Measurements from ENCODE around the gene RAB22A.
"Not testable (repeated sequence)": the region's sequence is repeated elsewhere in the genome, so short reads cannot be mapped to it uniquely, and the experiment has no call there.

Gene RAB22A

GRCh38 chr20:58352468-58352867, 43.0 kb downstream of the RAB22A start:
- no peak for DNase-seq

DNA sequence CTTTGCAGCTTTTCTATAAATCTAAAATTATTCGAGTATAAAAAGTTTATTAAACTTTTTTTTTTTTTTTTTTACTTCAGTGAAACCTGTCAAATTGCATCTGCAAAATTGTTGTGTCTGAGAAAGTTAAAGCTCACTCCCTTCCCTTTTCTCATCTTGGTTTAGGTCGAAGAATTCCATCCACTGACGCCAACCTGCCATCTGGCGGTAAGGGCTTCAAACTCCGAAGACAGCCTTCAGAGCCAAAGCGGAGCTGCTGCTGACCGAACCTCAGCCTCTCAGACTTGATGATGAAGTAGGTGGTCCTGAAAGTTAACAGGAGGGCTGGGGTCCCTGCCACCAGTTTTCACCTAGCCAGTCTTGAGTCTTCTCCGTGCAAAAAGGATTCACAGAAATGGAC, 49.9 kb downstream of the RAB22A start:
- no peak for DNase-seq

DNA sequence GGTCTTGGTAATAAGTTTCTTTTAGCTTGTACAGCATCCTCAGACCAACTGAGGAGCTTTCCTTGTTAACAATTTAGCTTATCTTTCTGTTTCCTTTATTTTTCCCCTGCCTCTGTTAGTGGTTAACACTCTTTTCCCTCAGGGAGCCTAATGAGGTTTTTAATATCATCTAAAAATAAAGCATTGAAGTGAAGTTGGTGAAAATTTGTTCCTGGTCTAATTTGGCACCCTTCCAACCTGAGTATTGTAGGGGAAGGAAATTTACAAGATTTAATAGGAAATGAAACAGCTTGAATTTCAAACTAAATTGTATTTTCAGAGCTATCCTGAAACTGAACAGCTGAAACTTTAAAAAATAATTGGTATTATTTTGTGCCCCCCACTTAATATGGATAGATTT, 51.4 kb downstream of the RAB22A start:
- DNase-seq, result no peak

- no peak for DNase-seq
Observed at GRCh38 chr20:58361481-58362205, 52.1 kb downstream of the RAB22A start.

DNA sequence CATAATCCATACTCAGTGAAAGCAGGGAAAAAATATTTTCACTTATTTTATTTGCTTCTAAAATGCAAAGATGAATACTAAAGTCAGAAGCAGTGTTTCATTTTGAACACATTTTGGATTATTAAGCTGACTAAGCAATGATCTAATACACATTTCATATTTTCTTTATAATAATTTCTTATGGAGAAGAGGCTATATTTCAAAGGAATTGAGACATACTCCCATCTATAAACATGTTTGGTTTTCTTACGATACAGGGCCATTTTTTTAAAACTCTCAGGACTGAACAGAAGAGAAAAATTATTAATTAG, 52.6 kb downstream of the RAB22A start:
- DNase-seq, result no peak

DNA sequence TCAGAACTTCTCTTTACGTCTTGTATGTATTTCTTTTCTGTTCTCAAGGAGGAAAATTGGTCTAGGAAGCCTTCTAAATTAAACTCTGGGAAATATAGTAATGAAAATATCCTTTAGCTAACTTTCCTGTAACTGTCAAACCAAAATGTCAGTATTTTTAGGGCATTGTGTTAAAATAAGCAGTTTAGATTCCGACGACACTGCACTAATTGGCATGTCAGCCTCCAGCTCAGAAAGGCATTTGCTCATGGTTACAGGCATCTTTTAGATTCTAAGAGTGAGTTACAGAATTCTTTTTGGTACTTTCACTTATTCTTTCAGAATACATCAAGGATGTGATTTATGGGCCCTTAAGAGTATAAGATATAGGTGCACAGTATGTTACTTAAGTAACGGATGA, 53.5 kb downstream of the RAB22A start:
- no peak for DNase-seq

DNA sequence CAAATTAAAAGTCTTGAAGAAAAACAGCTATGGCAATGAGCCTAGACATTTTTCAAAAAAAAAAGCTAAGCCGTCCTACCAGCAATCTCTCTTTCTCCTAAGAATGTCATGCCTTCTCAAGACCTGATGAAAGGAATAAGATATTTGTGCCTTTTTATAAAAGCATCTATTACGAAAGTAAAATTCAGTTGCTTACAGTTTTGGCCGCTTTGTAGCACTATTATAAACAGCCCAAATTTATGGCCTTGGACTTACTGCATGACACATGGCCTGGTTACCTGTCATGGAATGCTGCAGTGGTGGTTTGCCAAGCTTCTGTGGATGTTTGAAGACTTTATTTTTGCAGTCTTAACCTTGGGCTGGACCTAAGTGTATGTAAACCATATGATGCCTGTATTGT, 57.4 kb downstream of the RAB22A start:
- DNase-seq, result no peak

DNA sequence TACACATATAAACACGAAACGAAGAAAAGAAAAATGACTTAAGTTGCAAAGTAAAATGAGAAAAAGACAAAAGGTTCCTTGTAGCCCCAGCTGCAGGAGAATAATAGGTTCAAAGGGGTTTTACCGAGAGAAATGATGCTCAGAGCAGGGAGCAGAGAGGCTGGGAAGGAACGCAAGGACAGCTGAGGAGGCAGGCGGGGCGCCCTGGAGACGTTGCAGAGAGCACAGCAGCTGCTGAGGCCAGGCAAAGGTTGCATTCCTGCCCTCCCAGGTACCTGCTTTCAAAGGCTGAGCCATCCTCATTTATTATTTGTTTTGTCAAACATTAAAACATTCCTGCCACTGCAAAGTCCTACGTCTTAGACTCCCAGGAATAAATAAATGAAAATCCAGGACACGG, 63.3 kb downstream of the RAB22A start:
- DNase-seq, result no peak

DNA sequence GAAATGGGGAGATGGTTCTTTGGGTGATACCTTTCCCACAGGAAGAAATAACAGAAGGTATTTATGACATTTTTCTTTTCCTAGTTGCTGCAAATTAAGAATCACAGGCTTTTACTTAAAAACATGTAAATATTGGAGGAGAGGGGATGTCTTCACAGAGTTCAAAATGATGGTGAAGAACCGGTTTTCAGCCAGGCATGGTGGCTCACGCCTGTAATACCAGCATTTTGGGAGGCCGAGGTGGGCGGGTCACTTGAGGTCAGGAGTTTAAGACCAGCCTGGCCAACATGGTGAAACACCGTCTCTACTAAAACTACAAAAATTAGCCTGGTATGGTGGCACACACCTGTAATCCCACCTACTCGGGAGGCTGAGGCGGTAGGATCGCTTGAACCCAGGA, 63.8 kb downstream of the RAB22A start:
- not testable (repeated sequence) for DNase-seq

GRCh38 chr20:58374027-58374850, 64.7 kb downstream of the RAB22A start:
- no peak for DNase-seq

GRCh38 chr20:58374906-58375758, 65.6 kb downstream of the RAB22A start:
- DNase-seq, result no peak

DNA sequence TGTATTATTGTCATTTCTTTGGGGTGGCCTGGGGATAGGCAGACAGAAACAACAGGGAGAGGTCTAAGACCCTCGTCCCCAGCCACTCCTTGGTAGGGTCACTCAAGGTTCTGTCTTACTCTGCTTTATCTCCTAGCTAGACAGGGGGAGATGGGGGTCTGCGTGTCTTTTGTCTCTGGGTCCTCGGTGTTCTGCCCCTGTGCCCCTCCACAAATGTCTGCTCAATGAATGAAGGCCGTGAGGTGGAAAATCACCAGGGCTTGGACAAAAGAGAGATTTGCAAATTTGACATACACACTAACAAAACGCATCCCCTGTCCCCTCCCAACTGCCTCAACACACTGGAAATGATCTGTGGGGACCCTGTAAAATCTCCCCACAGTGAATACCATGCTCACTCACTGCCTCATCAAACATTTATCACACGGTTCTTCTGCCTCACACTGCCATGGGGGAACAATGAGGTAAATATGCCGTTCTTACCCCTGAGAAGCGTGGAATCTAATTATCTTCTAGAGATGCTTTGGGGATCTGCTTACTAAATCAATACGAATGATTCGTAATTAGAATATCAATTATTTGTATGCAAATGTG, 66.3 kb downstream of the RAB22A start:
- no peak for DNase-seq

GRCh38 chr20:58377017-58377416, 67.5 kb downstream of the RAB22A start:
- no peak for DNase-seq

DNA sequence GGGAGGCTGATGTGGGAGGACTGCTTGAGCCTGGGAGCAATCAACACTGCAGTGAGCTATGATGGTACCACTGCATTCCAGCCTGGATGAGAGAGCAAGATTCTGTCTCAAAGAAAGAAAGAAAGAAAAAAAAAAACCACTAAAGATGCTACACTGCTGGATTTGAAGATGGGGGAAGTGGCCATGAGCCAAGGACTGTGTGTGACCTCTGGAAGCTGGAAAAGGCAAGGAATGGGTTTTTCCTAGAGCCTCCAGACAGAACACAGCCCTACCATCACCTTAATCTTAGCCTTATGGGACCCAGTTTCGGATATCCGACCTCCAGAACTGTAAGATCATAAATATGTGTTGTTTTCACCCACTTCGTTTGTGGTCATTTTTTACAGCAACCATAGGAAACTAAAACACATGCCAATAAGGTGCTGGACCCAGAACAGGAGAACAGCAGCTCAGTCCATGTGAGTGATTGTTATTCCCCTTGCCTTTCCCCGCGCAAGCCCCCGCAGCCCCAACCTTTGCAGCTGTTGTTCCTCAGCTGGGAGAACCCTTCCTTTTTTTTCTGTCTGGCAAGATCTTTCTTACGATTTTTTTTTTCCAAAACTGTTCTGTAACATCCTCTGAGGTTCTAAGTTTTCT, 68.4 kb downstream of the RAB22A start:
- DNase-seq, result no peak

DNA sequence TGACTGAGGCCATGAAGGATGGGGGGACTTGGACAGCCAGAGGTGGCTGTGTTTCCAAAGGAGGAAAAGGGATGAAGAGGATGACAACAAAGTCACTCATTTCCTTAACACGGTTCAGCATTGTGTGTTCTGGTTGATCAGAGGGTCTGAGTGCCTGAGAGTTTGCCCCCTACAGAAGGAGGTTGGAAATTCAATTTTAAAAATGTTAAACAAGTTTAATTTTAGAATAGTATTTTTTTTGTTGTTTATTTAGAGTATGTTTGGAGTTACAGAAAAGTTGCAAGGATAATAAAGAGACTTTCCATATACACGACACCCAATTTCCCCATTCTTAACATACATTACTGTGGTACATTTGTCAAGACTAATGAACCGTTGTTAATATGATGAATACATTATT, 69.2 kb downstream of the RAB22A start:
- no peak for DNase-seq

- DNase-seq, result no peak
Observed at GRCh38 chr20:58381627-58382026, 72.1 kb downstream of the RAB22A start.

- DNase-seq, result no peak
Observed at GRCh38 chr20:58382096-58382495, 72.6 kb downstream of the RAB22A start.

DNA sequence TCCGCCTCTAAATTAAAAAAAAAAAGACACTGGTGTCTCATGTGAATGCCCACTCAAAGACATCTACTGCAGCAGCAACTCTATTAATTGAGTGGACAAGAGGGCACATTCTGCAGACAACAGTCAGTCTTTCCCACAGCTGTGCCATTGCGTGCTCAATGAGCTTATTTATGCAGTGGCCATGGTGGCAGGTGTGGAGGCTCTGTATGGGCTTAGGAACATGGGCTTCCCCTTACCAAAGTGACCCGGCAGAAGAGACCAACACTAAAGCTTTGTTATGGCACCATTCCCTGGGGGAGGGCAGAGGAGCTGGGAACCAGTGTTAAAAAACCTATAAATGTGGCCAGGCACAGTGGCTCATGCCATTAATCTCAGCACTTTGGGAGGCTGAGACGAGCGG, 75.3 kb downstream of the RAB22A start:
- DNase-seq, result no peak

DNA sequence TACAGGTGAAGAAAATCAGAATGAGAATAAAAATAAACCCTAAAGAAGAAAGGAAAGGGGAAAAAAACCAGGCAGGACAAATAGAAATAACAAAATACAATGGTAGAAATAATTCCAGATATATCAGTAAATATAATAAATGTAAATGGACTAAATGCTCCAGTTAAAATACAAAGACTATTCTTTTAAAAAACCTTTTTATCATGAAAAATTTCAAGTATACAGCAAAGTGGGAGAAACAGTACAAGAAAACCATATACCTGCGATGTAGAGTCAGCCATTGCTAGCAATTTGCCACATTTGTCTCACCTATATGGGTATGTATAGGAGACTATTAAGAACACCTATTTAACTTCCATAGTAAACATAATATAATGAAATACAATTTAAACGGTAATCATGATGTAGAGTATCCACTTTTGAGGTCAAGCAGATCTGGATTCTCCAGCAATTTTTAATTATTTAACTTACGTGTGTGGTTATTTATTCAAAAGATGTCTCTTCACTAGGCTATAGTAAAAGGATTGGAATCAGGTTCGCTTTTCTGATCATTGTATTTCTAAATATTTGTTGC, 78.6 kb downstream of the RAB22A start:
- no peak for DNase-seq

DNA sequence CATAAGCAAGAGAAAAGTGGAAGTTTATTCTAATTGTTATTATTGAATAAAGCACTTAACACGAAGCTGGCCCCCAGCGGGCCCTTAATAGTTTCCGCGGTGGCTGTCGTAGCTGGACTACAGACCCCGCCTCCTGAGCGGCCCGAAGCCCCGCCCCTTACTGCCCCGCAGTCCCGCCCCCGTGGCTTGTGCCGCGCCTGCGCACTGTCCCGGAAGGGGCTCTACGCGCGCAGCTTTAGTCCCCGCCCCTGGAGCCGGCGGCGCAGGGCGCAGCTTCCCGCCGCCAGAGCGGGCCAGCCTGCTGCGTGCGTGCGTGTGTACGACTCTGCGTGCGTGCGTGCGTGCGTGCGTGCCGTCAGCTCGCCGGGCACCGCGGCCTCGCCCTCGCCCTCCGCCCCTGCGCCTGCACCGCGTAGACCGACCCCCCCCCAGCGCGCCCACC, 79.4 kb downstream of the RAB22A start, which contains the start of gene VAPB:
VAPB (plus strand) TSS at position 348 of the 442 bp plus-strand sequence. CDS start 231 bp downstream, outside the sequence.
- peak; percentile 81 for DNase-seq

DNA sequence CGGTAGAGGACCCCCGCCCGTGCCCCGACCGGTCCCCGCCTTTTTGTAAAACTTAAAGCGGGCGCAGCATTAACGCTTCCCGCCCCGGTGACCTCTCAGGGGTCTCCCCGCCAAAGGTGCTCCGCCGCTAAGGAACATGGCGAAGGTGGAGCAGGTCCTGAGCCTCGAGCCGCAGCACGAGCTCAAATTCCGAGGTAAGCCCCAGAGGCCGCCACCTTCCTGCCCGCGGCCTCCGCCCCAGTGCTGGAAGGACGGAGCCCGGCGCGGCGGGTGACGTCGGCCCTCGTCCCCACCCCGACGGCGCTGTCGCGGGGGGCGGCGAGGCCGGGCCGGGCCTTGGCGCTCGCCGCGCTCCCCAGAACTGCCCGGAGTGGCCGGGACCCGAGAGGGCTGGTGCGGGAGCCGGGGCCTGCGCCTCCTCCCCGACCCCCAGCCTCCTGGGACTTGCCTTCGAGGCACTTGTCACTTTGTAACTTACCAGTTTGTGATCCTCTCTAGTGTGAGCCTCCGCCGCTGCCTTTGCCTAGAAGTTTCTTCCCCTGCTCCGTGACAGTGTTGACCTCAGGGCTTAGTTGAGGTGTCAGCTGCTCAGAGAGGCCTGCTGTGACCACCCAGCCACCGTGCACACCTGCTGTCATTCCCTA, 79.9 kb downstream of the RAB22A start:
- DNase-seq, result no peak

All from NCI-H1417 treated with DMSO at 0.1 percent for 48 hours (cell line).